Germinal center (tissue), 1 donor: ENCODE measurements around the gene HDAC3.
"Not testable (repeated sequence)": the region's sequence is repeated elsewhere in the genome, so short reads cannot be mapped to it uniquely, and the experiment has no call there.

Source experiments
- DNase-seq: peaks from one replicate; pipeline ENCODE4 v3.0.0; 2012; ENCODE audit warnings: mixed read lengths, low spot score

HDAC3 gene

GRCh38 chr5:141634720-141635119 lies 1.9 kb downstream of the HDAC3 start:
- DNase-seq: no peak

DNA sequence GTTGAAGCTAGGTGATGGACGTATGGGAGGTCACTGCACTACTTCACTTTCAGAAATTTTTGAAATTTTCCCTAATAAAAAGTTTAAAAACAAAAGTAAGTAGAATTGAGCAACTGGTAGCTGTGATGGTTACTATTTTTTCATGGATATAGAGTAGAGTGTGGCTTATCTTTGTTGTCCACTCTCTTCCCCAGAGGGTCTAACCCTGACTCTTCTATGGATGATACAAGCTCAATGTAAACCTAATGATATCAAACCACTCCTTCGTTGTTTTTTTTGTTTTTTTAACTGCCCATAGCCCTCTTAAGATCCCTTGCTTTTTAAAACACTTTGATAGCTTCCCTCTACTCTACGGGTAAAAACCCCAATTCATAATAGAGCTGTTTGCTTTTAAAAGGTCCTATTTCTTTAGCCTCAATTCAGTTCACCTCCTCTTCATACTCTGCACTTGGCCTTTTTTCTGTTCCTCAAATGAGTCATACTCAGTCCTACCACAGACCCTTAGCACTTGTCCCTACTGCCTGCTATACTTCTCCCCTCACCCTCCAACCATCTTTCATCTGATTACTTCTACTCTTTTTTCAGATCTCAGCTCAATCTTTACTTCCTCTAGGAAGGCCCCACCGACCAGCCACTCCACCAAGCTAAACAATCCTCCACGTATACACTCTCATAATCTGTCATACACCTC lies 2.6 kb downstream of the HDAC3 start:
- no peak for DNase-seq

DNA sequence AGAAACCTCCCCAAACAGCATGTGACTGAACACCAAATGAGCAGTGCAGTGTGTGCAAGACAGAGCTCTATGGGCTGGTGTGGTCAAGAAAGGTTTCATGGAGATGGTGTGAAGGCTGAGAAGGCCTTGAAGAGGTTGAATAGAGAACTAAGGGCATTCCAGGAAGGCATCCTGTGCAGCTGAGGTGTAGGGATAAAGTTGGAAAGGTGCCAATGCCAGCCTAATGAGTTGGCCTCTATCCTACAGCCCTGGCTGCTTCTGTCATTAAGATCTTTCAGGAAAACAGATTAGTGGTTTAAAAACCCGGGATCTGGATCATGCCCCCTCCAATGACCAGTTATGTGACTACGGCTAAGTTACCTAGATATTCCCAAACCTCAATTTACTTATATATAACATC lies 4.0 kb downstream of the HDAC3 start:
- no peak for DNase-seq

GRCh38 chr5:141630570-141631140 lies 6.0 kb downstream of the HDAC3 start:
- DNase-seq: no peak

- no peak for DNase-seq
These were observed 8.4 kb downstream of the HDAC3 start for GRCh38 chr5:141628175-141628788.

- DNase-seq: no peak
These were observed 13.0 kb downstream of the HDAC3 start for GRCh38 chr5:141623611-141624010.

GRCh38 chr5:141623186-141623585 lies 13.5 kb downstream of the HDAC3 start:
- peak; percentile 24 for DNase-seq

DNA sequence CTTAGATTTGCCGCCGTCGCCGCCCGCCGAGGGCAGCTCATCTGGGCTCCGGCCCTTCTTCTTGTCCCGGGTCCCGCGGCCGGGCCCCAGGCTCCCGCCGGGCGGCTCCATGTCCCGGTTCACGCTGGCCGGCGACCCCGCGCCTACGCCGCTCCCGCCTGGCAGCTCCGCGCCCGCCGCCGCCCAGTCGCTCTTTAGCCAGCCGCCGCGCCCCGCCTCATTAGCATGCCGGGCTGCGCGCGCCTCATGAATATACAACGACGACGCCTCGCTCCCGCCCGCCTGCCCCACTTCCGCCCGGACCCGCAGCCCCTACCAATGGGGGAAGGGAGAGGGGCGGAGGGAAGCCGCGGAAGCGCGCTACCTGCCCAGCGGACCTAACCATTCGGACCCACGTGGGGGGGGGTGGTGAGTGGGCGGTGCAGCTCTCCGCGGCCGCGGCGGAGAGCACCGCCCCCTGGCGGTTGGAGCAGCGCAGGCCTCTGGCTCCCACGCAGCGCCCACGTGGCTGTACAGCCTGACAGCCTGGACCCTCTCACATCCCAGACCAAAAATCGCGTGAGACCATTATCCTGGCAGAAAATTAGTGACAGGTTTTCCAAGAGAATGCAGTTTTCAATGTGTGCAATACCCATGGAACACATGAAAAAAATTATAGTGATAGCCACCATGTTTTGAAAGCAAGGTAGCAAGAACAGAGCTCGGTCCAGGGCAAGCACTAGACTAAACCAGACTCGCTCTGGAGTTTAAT lies 17.7 kb downstream of the HDAC3 start, which contains the start of gene DIAPH1:
DIAPH1 (minus strand) TSS at position 197 of the 751 bp plus-strand sequence; CDS start at position 111, 86 bp downstream.
- DNase-seq: peak; percentile 95

GRCh38 chr5:141618030-141618803 lies 18.4 kb downstream of the HDAC3 start:
- peak; percentile 70 for DNase-seq

GRCh38 chr5:141617682-141618029 lies 19.0 kb downstream of the HDAC3 start:
- no peak for DNase-seq

DNA sequence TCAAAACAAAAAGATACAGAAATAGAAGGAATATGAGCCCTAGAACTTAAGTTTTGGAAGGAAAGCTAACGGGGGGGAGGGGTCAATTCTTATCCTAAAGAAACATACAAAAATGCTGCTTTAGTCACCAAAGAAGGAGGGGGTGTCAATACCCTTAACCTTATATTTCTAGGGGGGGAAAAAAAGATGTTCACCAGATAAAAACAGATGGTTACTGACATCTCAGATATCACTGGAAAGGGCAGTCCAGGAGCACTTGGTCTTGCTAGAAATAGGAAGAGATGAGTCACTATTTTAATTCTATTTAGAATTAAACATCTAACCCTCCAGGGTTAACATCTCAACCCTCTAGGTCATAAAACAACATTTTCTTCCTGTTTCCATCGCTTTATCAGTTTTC lies 19.5 kb downstream of the HDAC3 start:
- DNase-seq: no peak

DNA sequence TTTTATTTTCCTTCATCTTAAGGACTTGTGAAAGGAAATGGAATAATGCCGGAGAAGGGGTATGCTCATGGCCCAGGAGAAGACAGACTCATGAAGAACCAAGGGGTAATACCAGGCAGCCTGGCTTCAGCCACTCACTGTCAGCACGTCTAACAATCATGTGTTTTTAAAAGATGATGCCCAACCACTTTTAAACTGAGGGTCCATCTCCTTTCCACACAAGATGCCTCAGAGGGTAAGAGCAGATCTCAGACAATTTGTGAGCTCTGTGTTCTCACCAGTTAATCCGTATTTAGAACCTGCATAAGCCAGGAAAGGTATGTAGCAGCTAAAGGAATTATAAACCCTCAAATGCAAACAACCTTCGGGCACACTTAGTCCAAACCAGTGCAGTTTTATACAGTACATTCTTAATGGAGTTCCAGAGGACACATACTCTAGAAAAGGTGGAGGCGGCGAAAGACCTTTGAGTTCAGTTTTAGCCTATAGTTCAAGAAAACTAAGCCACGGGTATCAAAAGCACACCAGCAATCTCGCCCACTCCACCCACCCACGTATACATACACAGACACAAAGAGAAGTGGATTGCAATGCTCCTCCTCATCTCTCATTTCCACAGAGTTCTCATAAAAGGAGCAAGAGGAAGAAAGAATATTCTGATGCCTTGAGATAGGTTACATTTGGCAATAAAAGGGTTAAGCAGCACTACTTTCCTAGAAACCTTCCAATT lies 20.5 kb downstream of the HDAC3 start:
- no peak for DNase-seq

GRCh38 chr5:141613344-141613743 lies 23.3 kb downstream of the HDAC3 start:
- no peak for DNase-seq

- DNase-seq: no peak
These were observed 25.4 kb downstream of the HDAC3 start for GRCh38 chr5:141611289-141611688.

DNA sequence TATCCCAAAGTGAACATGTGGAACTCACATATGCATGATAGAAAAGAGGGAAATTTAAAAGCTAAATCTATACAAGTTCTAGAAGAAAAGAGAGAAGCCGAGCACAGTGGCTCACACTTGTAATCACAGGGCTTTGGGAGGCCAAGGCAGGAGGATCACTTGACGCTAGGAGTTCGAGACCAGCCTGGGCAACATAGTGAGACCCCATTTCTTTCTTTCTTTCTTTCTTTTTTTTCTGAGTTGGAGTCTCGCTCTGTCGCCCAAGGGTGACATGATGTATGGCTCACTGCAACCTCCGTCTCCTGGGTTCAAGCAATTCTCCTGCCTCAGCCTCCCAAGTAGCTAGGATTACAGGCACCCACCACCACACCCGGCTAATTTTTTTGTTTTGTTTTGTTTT lies 26.7 kb downstream of the HDAC3 start:
- not testable (repeated sequence) for DNase-seq

- DNase-seq: no peak
These were observed 27.6 kb downstream of the HDAC3 start for GRCh38 chr5:141609044-141609443.

DNA sequence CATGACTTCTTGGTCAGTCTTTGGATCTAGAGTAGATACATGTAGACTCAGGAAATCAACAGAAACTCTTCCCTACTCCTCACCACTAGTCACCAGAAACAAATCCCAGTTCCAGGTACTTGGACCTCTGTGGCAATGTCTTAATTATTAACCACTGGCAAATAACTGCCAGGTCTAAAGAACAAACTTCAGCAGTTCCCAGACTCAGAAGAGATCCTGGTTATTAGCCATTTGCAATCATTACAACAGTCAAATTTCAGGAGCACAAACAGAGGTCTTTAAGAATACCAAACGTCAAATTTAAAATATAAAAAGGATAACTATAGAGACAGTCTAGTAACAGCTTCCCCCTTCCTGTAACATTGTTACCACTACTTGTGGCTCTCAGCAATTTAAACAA lies 28.1 kb downstream of the HDAC3 start:
- DNase-seq: no peak

- no peak for DNase-seq
These were observed 28.6 kb downstream of the HDAC3 start for GRCh38 chr5:141608046-141608445.

GRCh38 chr5:141605523-141606277 lies 30.9 kb downstream of the HDAC3 start:
- peak; percentile 50 for DNase-seq

- DNase-seq: no peak
These were observed 32.5 kb downstream of the HDAC3 start for GRCh38 chr5:141603923-141604717.
